Aorta (tissue), 5 donors: ENCODE measurements around the gene CD19. TPM values are rescaled to one million over a fixed set of nuclear protein-coding genes. Genes with fewer than 3 reads are reported as not detected.
"Not testable (repeated sequence)": the region's sequence is repeated elsewhere in the genome, so short reads cannot be mapped to it uniquely, and the experiment has no call there.

Source experiments
- ATAC-seq: fragments of 200-7000 bp; cut with Tn5 transposase; one replicate; pipeline ENCODE4 v1.9.1; 2022; ENCODE audit warnings: moderate library complexity; ENCODE audit not compliant: low FRiP score
- DNase-seq, 2 donors: peaks; one replicate each; pipeline ENCODE4 v3.0.0-alpha.2; 2020
- H3K27ac ChIP-seq, 2 donors: one replicate each; pipeline ENCODE4 v1.5.1; 2013; ENCODE audit warnings: low read length in 2 of 2, mild to moderate bottlenecking in 2 of 2, moderate library complexity in 2 of 2, control low read depth in 1 of 2, inconsistent platforms in 1 of 2, low read depth in 1 of 2
- H3K27me3 ChIP-seq, 2 donors: one replicate each; pipeline ENCODE4 v1.6.1; 2013; ENCODE audit warnings: control low read depth in 1 of 2, low read length in 1 of 2, mild to moderate bottlenecking in 1 of 2, moderate library complexity in 1 of 2; ENCODE audit not compliant: insufficient read depth in 2 of 2, control insufficient read depth in 1 of 2
- H3K36me3 ChIP-seq, 2 donors: one replicate each; pipeline ENCODE4 v1.6.1; 2013; ENCODE audit warnings: control low read depth in 1 of 2, low read length in 1 of 2, mild to moderate bottlenecking in 1 of 2; ENCODE audit not compliant: insufficient read depth in 2 of 2, control insufficient read depth in 1 of 2
- H3K4me1 ChIP-seq, 2 donors: one replicate each; pipeline ENCODE4 v1.6.1; 2013; ENCODE audit warnings: low read length in 2 of 2, control low read depth in 1 of 2, mild to moderate bottlenecking in 1 of 2, moderate library complexity in 1 of 2; ENCODE audit not compliant: insufficient read depth in 2 of 2, control insufficient read depth in 1 of 2
- H3K4me3 ChIP-seq, 2 donors: one replicate each; pipeline ENCODE4 v1.5.1; 2013; ENCODE audit warnings: low read length in 2 of 2, control low read depth in 1 of 2, mild to moderate bottlenecking in 1 of 2
- H3K9me3 ChIP-seq: one replicate; pipeline ENCODE4 v1.6.1; 2013; ENCODE audit warnings: mild to moderate bottlenecking, low read length; ENCODE audit not compliant: control insufficient read depth
- WGBS, 2 donors: extraction: QIAGEN DNeasy Blood & Tissue Kit; methylation state at CpG; one replicate each; pipeline ENCODE4 v1.1.7; 2013; 5-methylcytosine and 5-hydroxymethylcytosine counted together
- intact Hi-C, 2 donors: fragments of 100-400 bp; cut with DNase I; formaldehyde crosslinking; loops; one replicate each; pipeline versions ENCODE4 v1.14.2 to v1.15.0; 2022
- long read RNA-seq, 2 donors: library from polyadenylated mRNA; unstranded; transcript quantifications; one replicate each; pipeline ENCODE4 v2.0.0, GENCODE V29; 2020 to 2021
- polyA plus RNA-seq, 2 donors: library from polyadenylated mRNA; stranded (reverse); fragments of 200-250 nt; gene quantifications; one replicate each; pipeline ENCODE4 v1.2.3, GENCODE V29; 2013
- total RNA-seq, 2 donors: library from RNA; stranded (reverse); fragmentation: NEBNext Ultra II Directional; extraction: Animal tissue kit (Norgen Biotek cat#: 25700); gene quantifications; one replicate each; pipeline ENCODE4 v1.2.1, GENCODE V29; 2021
- donor health status: healthy with polysubstance abuse.
- donor health status: Bipolar disorder and iron deficiency.
- donor health status: DM: no; HTN: no; CAD: no.
- donor health status: DM: no; HTN: no; CAD: no.
- donor health status: DM: yes; HTN: yes; CAD: no.

The CD19 gene
- total RNA-seq, result under 1 TPM; 0.63 to 0.71 TPM
- under 1 TPM in 1 of 2 donors, not detected in 1; 0.10 TPM for polyA plus RNA-seq
- long read RNA-seq, donor 1, partial matches to known transcripts, result 0 of 3 reads
- long read RNA-seq, donor 1, other reads (novel, unspliced or antisense), result 1 of 3 reads
- long read RNA-seq, donor 2, result 0 reads

DNA sequence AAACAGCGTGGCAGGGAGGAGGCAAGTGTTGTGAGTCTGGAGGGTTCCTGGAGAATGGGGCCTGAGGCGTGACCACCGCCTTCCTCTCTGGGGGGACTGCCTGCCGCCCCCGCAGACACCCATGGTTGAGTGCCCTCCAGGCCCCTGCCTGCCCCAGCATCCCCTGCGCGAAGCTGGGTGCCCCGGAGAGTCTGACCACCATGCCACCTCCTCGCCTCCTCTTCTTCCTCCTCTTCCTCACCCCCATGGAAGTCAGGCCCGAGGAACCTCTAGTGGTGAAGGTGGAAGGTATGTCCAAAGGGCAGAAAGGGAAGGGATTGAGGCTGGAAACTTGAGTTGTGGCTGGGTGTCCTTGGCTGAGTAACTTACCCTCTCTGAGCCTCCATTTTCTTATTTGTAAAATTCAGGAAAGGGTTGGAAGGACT, at the start of gene CD19:
CD19 (plus strand) TSS at position 171 of the 425 bp plus-strand sequence; CDS start at position 201, 30 bp downstream.
- ATAC-seq (no peak), DNase-seq (no peak)
- H3K36me3 ChIP-seq, result no peaks in the 10 kb centered on the region
- H3K9me3 ChIP-seq, result no peaks in the 10 kb centered on the region
- WGBS, 2 donors, result 91% methylated on average over 10 of the region's 10 CpGs
- no peak within 1 kb of the TSS for H3K4me3 ChIP-seq
- intact Hi-C loops, result no loop called here
- H3K27ac ChIP-seq, result no peak within 1 kb of the TSS
- H3K27me3 ChIP-seq, result no peaks in the 10 kb centered on the region
- H3K4me1 ChIP-seq, result no peaks in the 10 kb centered on the region

DNA sequence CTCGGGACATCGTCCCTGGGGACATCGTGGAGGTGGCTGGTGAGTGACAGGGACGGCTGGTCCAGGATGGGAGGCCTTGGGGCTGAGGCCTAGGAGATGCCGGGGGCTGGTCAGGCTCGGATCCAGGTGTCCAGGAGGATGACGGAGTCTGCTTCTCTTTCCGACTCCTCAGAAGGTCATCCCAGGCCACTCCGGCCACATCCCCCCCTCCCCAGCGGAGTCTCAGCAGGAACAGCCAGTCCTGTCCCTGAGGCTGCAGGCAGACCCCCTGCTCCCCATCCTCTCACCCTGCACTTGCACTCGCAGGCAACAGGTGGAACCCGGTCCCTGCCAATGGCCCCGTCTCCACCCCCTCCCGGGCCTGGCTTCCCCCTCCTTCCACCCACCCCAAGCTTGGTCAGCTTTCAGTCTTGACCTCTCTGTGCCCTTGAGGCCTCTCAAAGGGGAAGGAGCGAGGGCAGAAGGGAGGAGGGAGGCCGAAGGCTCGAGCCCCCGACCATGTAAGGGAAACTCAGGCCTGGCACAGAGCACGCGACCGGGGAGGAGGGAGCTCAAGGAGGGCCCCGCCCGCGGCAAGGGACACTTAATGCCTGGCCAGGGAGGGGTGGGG, 49.1 kb upstream of the CD19 start:
- ATAC-seq, result no peak
- no peak for DNase-seq
- WGBS, 2 donors, result 49% methylated on average over 24 of the region's 24 CpGs

DNA sequence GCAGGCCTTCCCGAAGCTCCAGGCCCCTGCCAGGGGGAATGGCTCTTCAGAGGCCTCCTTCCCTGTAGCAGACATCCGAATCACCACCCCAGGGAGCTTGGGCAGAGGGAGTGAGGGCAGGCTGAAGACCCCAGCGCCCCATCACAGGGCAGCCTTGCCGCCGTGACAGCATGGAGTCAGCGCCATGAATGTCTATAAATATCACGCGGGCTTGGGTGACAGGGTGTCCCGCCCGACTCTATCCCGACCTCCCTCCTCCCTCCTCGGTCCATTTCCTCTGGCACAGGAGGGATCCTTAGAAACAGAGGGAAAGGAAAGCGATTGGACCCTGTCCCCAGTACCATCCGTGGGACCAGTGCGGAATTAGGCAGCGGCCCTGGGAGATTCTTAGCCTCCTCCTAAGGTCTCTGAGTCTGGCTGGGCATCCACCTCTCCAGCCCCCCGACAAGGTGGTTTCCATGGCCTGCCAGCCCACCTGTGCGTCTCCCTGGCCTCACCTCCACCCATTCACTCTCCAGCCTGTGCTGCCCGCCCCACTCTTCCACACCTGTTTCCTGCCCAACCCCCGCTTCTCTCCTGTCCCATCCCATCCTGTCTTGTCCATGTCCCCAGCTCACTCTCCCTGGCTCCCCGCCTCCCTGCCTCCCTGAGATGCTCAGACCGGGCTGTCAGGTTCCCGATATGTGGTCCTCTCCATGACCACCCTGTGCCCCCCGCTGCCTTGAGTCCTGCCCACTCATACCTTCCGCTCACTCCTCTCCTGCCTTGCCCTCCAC, 48.4 kb upstream of the CD19 start:
- Histone ChIP-seq H3K36me3 (no peaks in the 10 kb centered on the region), H3K9me3 (no peaks in the 10 kb centered on the region), H3K27ac (no peak overlapping the region), H3K27me3 (no peaks in the 10 kb centered on the region), H3K4me1 (no peaks in the 10 kb centered on the region), H3K4me3 (no peak overlapping the region)
- DNase-seq (no peak), ATAC-seq (no peak)
- intact Hi-C loops, result no loop called here
- WGBS, 2 donors, result 54% methylated on average over 25 of the region's 25 CpGs

More for the DNA sequence above, 49.1 kb upstream of the CD19 start:
- H3K27ac ChIP-seq, result no peak overlapping the region
- intact Hi-C loops, result no loop called here
- no peaks in the 10 kb centered on the region for H3K9me3 ChIP-seq
- H3K27me3 ChIP-seq, result no peaks in the 10 kb centered on the region
- H3K4me3 ChIP-seq, result no peak overlapping the region
- H3K4me1 ChIP-seq, result no peaks in the 10 kb centered on the region
- no peaks in the 10 kb centered on the region for H3K36me3 ChIP-seq

DNA sequence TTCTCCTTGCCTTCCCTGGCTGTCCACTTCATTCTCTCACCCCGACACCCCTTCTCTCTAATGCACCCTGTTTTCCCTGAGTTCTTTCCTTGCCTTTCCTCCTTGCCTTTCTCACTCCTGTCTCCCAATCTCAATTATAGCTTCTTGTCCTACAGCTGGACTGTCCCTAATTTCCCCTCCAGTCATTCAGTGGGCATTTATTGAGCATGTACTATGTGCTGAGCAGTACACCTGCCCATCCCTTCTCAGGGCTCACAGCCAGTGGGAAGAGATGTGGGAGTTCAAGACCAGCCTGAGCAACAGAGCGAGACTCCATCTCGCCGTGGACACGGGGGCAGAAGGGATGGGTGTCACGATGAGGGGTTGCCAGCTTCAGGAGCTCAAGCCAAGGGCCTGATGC, 47.7 kb upstream of the CD19 start:
- intact Hi-C loops, result no loop called here
- Histone ChIP-seq H3K27ac (no peak overlapping the region), H3K27me3 (no peaks in the 10 kb centered on the region), H3K4me1 (no peaks in the 10 kb centered on the region), H3K36me3 (no peaks in the 10 kb centered on the region), H3K9me3 (no peaks in the 10 kb centered on the region), H3K4me3 (no peak overlapping the region)
- ATAC-seq, result no peak
- DNase-seq, result no peak
- 96 to 97% methylated on average over 6 of the region's 6 CpGs for WGBS, 2 donors

DNA sequence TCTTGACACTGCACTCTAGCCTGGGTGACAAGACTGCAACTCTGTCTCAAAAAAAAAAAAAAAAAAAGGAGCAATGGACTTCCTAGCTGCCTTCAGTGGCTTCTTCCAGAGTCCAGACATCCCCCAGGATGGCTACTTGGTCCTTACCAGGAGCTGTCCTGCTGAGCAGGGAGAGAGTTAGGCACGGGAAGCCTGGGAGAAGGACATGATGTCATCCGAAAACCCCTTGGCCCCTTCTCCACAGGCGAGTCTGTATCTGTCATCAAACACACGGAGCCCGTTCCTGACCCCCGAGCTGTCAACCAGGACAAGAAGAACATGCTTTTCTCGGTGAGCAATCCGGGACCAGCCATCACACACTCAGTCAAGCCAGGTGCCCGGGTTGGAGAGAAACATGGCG, 44.8 kb upstream of the CD19 start:
- H3K27me3 ChIP-seq, result no peaks in the 10 kb centered on the region
- H3K9me3 ChIP-seq, result no peaks in the 10 kb centered on the region
- no peaks in the 10 kb centered on the region for H3K4me1 ChIP-seq
- H3K4me3 ChIP-seq, result no peak overlapping the region
- ATAC-seq (no peak), DNase-seq (no peak)
- H3K36me3 ChIP-seq, result no peaks in the 10 kb centered on the region
- H3K27ac ChIP-seq, result no peak overlapping the region
- WGBS, 2 donors, result 70 to 73% methylated on average over 10 of the region's 10 CpGs
- intact Hi-C loops, result no loop called here

DNA sequence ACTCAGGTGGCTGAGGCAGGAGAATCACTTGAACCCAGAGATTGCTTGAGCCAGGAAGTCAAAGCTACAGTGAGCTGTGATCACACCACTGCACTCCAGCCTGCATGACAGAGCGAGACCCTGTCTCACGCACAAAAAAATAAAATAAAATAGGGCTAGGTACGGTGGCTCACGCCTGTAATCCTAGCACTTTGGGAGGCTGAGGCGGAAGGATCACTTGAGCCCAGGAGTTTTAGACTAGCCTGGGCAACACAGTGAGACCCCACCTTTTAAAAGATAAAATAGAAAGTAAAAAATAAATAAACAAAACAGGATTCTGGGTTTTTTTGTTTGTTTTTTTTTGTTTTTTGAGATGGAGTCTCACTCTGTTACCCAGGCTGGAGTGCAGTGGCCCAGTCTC, 41.4 kb upstream of the CD19 start:
- WGBS, 2 donors, result 95 to 97% methylated on average over 5 of the region's 5 CpGs
- H3K36me3 ChIP-seq, H3K4me3 ChIP-seq, H3K27ac ChIP-seq, ATAC-seq, H3K4me1 ChIP-seq, intact Hi-C loops, H3K9me3 ChIP-seq, DNase-seq, H3K27me3 ChIP-seq: not testable (repeated sequence)

DNA sequence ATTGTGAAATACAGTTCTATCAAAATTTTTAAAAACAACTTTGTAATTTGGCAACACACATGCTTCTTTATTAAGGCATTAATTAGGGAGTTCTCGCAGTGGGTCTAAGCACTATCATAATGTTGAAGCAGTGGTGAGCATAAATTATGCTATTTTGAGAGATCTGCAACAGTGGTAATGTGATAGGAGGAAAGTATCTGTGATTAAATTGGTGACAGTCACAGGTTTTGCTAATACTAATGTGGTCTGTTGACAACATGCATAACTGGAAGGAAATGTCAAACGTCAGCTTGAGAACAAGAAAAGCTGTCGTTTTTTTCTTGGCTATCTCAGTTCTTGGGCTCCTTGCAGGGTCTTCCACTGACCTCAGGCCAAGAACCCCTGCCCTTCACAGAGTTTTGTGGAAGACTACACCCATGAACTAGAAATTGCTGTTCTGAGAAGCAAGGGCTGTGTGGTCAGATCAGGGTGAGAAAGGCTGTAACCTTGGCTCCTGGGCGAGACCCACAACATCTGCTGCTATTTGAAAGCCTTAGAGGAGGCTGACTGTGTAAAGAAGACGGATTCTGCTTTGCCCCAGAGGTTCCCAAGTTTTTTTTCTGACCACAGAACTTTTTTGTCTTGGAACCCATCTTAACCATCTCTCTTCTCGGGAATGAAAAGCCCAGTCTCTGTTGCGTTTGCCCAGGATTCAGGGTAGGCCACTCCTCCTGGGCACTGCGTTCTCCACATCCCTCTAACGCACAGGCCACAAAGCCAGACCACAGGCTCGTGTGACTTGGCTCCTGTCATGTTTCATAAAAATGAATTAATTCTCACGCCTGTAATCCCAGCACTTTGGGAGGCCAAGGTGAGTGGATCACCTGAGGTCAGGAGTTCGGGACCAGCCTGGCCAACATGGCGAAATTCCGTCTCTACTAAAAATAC, 39.5 kb upstream of the CD19 start:
- no peaks in the 10 kb centered on the region for H3K4me1 ChIP-seq
- DNase-seq (no peak), ATAC-seq (no peak)
- no peaks in the 10 kb centered on the region for H3K27me3 ChIP-seq
- intact Hi-C loops, result no loop called here
- H3K27ac ChIP-seq, result no peak overlapping the region
- 75 to 76% methylated on average over 14 of the region's 14 CpGs for WGBS, 2 donors
- no peak overlapping the region for H3K4me3 ChIP-seq
- no peaks in the 10 kb centered on the region for H3K36me3 ChIP-seq
- no peaks in the 10 kb centered on the region for H3K9me3 ChIP-seq

DNA sequence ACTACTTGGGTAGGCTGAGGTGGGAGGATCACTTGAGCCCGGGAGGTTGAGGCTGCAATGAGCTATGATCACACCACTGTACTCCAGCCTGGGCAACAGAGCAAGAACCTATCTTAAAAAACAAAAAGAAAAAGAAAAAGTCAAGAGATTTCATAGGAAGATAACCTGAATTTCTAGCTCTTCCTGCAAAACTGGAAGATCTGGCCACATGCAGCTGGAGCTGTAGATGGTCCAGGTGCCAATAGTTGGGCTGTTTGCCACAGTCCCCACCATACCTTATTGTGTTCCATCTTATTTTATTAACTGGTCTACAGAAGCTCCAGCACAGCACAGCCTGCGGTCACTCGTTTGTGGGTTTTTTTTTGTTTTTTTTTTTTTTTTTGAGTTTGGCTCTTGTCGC, 38.5 kb upstream of the CD19 start:
- H3K4me3 ChIP-seq, result no peak overlapping the region
- H3K27me3 ChIP-seq, result no peaks in the 10 kb centered on the region
- DNase-seq (no peak), ATAC-seq (no peak)
- intact Hi-C loops, result no loop called here
- H3K9me3 ChIP-seq, result no peaks in the 10 kb centered on the region
- H3K27ac ChIP-seq, result no peak overlapping the region
- 84 to 90% methylated on average over 4 of the region's 4 CpGs for WGBS, 2 donors
- no peaks in the 10 kb centered on the region for H3K4me1 ChIP-seq
- no peaks in the 10 kb centered on the region for H3K36me3 ChIP-seq
